ENCODE measurements around the gene CCL3.
"Not testable (repeated sequence)": the region's sequence is repeated elsewhere in the genome, so short reads cannot be mapped to it uniquely, and the experiment has no call there.

The CCL3 gene
- total RNA-seq: 40.0 to 11,736 (median 381) reads per million in 18 experiments

DNA sequence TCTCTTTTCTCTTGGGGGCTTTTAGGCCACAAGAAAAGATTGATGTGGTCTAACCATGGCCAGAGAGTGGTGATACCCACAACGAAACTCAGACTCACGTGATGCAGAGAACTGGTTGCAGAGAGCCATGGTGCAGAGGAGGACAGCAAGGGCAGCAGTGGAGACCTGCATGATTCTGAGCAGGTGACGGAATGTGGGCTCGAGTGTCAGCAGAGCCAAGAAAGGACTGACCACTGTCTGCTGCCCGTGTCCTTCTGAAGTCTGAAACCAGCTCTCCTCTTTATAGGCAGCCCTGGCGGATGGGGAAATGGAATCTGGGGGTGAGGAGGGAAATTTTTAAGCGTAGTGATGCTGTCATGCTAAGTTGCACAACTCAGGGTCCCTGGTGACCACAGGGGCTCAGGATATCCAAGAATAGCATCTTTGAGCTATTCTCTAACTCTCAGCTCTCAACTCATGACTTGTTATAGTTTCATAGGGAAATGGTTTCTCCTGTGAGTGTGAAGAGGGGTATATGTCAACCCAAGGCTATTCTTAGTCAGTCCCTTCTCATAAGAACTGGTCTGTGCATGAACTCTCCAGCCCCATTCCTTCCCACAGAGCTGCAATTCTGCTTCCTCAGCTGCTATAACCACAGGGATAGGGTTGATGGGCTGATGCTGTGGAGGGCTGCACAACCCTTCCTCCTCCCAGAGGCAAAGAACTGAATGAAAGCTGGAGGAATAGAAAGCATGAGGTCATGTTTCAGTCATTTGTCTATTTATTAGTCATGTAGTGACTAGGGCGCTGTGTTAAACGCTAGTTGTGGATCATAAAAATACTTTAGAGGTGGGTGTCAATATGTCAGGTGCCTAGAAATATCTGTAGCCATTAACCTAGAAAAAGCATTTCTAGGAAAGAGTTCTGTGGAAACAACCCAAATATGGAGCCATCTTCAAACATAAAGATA lies at the start of gene CCL3:
CCL3 (minus strand) TSS at position 256 of the 949 bp plus-strand sequence; CDS start at position 171, 85 bp downstream.
- peak; percentile 97 to 98 for DNase-seq

DNA sequence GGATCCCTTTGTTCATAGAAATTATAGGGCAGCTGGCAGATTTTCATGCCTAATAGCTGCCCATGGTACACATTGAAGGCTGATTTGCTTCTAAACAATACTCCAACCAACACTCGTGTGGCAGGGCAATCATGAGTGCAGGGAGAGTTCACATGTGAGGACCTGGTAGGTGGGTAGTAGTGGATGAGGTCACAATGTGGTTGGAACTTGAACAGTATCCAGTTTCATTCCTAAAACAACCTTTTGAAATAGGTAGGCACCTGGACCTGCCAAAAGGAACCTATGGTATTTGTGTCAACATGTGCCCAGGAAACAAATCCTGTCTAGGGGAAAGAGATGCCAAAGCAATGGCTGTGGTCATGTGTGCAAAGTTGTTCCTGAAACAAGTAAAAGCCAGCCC lies 46.5 kb upstream of the CCL3 start:
- DNase-seq: no peak

DNA sequence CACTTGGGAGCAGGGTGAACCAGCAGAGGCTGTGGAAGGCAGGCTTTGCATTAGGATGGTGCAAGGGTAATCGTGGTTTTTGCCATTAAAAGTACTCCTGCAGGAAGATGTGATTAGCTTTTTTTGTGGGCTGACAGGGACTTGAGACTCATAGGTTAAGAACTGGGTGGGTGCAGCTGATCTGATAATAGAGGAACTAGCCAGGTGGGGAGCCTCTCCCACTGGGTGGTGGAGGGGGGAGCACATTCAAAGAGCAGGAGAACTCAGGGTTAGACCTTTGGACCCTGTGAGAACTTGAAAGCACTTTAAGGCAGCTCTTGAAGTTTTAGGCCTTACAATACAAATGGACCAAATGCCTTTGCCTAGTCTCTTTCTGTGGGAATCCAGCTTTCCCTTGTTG lies 46.1 kb upstream of the CCL3 start:
- no peak for DNase-seq

GRCh38 chr17:36135465-36135864 lies 45.5 kb upstream of the CCL3 start:
- DNase-seq: peak; percentile 19 to 20

- DNase-seq: peak; percentile 81 to 86
These were observed 43.8 kb upstream of the CCL3 start for GRCh38 chr17:36133602-36134236.

DNA sequence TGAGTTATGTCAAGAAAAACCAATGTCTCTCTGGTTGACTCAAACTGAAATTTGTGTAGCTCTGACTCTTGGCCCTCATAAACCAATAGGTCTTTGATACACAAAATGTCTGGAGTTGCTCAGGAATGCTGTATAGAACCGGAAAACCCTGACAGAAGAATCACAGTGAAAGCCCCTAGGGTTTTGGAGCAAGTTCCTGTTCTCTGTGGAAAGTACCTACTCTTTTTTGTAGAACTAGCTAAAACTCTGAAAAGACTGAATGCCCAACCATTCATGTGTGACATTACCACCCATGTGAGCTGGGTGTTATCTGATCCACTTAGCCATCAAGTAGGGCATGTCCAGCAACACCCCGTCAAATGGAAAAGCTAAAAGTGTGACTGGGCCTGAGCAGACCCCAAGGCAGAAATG lies 42.5 kb upstream of the CCL3 start:
- peak in 1 of 2 donors; percentile 13 for DNase-seq

DNA sequence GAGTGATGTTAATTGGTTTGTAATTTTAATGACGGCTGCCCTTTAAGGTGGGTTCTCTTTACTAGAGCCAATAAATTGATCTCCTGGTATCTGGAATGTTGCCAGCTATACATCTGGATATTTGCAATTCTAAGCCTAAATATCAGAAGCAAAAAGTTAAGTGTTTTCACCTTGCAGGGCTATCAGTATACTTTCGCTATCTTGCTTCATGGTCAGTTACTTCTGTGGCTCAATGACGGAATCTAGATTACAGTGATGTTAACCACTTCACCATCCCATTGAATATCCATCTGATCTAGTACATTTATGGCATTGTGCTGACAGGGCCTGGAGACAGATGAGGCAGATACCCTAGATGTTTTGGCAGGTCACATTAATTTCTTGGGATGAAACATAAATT lies 42.0 kb upstream of the CCL3 start:
- no peak for DNase-seq

GRCh38 chr17:36131421-36131820 lies 41.5 kb upstream of the CCL3 start:
- peak; percentile 83 to 93 for DNase-seq

GRCh38 chr17:36130346-36130745 lies 40.4 kb upstream of the CCL3 start:
- peak; percentile 27 to 51 for DNase-seq

DNA sequence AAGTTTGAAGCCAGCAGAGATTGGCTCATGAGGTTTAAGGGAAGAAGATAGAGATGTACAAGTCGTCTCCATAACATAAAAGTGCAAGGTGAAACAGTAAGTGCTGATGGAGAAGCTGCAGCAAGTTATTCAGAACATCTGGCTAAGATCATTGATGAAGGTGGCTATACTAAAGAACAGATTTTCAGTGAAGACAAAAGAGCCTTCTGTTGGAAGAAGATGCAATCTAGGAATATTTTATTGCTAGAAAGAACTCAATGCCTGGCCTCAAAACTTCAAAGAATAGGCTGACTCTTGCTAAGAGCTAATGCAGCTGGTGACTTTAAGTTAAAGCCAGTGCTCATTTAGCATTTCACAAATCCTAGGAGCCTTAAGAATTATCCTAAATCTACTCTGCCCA lies 39.7 kb upstream of the CCL3 start:
- DNase-seq: no peak

GRCh38 chr17:36128411-36128978 lies 38.6 kb upstream of the CCL3 start:
- DNase-seq: no peak

DNA sequence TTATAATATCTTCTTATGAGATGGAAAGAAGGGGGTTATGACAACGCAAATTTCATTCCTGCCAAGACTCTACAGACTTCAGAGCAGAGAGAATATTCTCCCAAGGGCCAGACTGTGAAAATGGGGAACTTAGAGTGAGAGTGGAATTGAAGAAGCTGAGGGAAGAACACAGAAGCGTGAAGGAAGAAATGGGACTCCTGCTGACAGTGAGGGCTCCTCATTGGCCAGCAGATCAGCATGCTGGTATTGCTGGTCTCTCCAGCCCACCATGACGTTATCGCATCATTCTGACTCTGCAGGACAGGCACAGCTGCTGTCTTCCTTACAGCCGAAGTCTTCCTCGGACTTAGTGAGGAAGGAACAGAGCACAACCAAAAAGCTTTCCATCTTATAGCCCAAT lies 38.0 kb upstream of the CCL3 start:
- DNase-seq: peak in 1 of 2 donors; percentile 24

DNA sequence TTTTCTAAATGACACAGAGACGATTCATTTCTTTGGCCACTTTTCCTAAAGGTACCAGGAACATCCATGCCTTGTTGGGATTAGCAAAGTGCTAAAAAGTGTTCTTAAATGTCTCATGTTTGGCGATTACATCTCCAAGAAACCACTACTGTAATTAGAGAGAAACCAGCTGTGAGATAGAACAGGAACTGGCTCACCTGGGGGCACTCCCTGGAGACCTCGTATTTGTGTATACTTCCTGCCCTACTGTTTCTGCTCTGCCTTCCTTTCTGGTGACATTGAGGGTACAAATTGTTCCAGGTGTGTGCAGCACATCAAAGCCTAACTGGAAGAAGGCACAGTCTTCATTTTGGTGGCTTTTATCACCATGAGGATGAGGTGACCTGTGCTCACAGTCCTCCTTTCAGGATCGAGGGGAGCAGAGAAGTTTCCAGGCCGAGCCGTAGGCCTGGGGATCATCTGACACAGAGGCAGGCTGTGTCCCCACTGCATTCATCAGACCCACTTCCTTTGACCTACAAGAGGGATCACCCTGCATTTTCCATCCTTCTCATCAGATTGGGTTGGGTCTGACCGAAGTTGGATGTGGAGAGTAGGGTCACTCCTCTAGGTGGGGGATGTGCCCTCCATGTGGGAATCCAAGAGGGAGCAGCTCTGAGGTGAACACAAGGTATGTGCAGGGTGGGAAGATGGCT lies 37.4 kb upstream of the CCL3 start:
- no peak for DNase-seq

- no peak for DNase-seq
These were observed 35.2 kb upstream of the CCL3 start for GRCh38 chr17:36124879-36125824.

DNA sequence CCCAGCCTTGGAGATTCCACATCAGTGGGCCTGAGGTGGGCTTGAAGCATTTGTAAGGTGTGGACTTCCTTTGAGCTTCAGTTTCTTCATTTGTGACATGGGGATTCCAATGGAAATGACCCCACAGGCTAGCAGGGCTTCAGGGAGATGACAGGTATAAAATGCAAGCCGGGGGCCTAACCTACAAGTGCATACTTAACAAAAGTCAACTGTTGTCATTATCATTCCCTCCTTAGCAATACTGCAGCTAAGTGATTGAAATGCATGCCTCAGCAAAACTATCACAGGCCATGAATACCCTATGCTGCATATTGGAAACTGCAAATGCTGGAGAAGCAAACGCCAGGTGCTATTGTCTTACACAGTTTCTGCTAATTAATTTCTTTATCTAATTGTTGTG lies 33.5 kb upstream of the CCL3 start:
- DNase-seq: no peak

GRCh38 chr17:36121099-36121498 lies 31.2 kb upstream of the CCL3 start:
- DNase-seq: not testable (repeated sequence)

DNA sequence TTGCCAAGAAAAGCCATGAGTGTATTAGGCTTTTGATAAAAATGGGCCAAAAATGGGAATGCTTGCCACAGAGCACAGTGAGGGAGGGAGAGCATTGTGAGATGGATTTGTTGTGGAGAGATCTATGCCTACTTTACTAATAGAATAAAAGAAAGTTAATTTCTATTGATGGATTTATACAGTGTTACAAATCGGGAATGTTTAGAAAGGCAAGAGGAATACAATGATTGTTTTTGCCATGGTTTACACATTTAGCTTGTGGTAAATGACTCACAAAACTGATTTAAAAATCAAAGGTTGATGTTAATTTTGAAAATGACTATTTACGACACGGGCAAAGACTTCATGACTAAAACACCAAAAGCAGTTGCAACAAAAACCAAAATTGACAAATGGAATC lies 30.3 kb upstream of the CCL3 start:
- no peak for DNase-seq

DNA sequence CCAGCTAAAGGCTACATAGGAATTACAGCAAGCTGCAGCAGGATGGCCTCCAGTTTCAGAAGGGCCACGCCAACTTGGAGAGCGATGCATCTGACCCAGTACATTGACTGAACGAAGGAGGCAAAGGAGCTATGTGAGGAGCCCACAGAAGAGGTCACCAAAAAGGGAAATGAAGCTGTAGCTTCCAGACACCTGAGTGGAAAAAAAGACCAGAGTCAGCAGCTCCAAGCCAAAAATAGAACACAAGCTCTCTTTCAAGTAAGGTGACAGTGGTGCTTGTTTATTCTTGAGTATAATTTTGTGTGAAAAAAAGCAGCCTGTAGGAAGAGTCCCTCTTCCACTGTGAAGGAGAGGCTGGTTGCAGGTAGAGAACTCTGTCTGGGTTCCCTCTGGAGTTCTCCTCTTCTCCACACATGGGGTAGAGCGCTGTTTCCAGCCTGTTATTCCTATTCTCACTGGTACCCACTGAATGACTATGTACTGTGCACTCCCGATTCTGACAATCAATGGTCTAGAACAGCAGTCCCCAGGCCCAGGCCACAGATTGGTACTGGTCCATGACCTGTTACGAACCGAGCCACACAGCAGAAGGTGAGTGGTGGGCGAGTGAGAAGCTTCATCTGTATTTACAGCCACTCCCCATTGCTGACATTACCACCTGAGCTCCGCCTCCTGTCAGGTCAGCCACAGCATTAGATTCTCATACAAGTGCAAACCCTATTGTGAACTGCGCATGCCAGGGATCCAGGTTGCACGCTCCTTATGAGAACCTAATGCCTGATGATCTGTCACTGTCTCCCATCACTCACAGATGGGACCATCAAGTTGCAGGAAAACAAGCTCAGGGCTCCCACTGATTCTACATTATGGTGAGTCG lies 28.8 kb upstream of the CCL3 start:
- no peak for DNase-seq

DNA sequence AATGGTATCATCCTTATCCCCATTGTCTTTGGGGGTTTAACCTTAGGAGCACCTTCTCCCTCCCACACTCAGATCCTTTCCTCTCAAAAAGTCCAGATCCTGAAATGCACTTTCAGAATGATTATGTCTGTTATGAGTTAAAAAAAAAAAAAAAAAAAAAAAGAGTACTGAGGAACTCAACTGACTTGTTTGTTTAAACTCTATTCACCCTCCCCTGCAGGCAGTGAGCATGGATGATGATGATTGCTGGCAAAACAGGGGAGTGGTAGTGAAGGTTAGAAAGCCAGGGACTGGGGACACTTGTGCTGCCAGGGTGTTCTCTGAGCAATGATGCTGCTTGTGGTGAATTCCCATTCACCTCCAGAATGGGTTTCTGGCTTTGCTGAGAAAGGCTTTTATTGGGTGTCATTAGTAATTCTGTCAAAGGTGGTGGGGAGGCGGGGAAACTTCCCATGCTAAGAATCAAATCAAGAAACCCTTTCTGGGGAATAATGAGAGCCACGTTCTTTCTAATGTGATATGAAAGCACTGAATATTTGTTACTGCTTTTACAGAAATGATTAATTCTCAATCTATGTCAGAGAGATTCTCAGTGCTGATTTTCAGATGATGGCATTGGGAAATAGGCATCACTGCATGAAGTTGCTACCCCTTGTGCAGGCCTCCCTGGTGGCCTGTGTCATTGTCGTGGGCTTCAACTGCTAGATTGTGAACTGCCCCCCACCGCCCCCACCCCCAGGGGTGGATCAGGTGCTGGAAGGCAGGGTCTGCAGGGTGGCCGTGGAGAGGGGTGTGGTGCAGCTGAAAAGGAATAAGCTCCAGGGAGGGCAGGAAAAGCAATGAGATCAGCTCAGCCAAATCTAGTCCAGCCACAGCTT lies 27.8 kb upstream of the CCL3 start:
- no peak for DNase-seq

DNA sequence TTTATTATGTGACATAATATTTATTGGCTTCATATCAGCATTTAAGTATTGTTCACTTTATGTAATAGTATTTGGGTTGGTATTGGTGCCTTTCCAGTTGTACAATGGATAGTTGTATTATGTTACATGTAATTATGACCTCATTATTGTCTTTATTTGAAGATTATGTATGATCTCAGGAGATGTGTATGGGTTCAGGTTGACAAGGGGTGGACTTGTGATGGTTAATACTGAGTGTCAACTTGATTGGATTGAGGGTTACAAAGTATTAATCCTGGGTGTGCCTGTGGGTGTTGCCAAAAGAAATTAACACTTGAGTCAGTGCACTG lies 25.7 kb upstream of the CCL3 start:
- DNase-seq: not testable (repeated sequence)
